ENCODE measurements around the gene YTHDF1.
A peak's percentile ranks its signal among the peaks of the same experiment; 100 is the strongest.

Gene YTHDF1

GRCh38 chr20:63168861-63169260 lies 47.1 kb downstream of the YTHDF1 start:
- Mint-ChIP-seq H3K4me3 (no peak overlapping the region), H3K27ac (no peak overlapping the region), H3K9me3 (no peaks in the 10 kb centered on the region), H3K27me3 (peaks cover 30% of the 10 kb centered on the region), H3K4me1 (ENCODE audit: low read depth) (no peaks in the 10 kb centered on the region), H3K36me3 (ENCODE audit: low read depth) (no peaks in the 10 kb centered on the region)

DNA sequence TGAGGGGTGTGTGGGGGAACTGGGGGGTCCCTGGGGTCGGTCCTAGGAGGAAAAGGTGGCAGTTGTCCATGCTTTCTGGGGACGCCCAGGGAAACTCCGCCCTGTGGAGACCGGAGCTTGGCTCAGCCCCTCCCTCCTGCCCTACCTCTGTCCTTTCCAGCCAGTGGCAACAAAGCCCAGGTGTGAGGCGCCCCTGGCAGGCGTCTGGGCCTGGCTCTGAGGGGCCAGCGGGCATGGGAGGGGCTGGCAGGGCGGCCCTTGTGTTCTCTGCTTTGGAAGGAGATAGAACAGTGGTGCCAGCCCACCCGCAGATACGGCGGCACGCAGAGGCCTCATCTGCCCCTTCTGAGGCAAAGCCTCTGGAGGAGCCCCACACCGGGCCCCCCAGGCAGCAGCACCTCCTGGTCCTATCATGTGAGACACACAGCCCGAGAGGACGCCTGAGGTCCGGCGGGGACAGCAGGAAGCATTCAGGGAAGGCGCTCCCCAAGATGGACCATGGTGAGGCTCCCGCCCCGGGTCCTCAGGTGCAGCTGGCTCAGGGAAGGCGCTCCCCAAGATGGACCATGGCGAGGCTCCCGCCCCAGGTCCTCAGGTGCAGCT lies 47.9 kb downstream of the YTHDF1 start:
- Mint-ChIP-seq H3K27me3 (peaks cover 27% of the 10 kb centered on the region), H3K9me3 (no peaks in the 10 kb centered on the region), H3K4me3 (no peak overlapping the region), H3K4me1 (ENCODE audit: low read depth) (no peaks in the 10 kb centered on the region), H3K36me3 (ENCODE audit: low read depth) (no peaks in the 10 kb centered on the region), H3K27ac (no peak overlapping the region)

- H3K4me3 Mint-ChIP-seq, result no peak overlapping the region
- H3K27ac Mint-ChIP-seq, result no peak overlapping the region
- no peaks in the 10 kb centered on the region for H3K9me3 Mint-ChIP-seq
- H3K27me3 Mint-ChIP-seq, result peaks cover 24% of the 10 kb centered on the region
- H3K36me3 Mint-ChIP-seq (ENCODE audit: low read depth), result no peaks in the 10 kb centered on the region
- no peaks in the 10 kb centered on the region for H3K4me1 Mint-ChIP-seq (ENCODE audit: low read depth)
Observed at GRCh38 chr20:63167026-63167917, 48.7 kb downstream of the YTHDF1 start.

GRCh38 chr20:63166193-63167020 lies 49.5 kb downstream of the YTHDF1 start:
- no peaks in the 10 kb centered on the region for H3K36me3 Mint-ChIP-seq (ENCODE audit: low read depth)
- H3K4me3 Mint-ChIP-seq, result no peak overlapping the region
- H3K27ac Mint-ChIP-seq, result peak overlapping the region; percentile 1
- H3K9me3 Mint-ChIP-seq, result no peaks in the 10 kb centered on the region
- peaks cover 15% of the 10 kb centered on the region for H3K27me3 Mint-ChIP-seq
- H3K4me1 Mint-ChIP-seq (ENCODE audit: low read depth), result no peaks in the 10 kb centered on the region

DNA sequence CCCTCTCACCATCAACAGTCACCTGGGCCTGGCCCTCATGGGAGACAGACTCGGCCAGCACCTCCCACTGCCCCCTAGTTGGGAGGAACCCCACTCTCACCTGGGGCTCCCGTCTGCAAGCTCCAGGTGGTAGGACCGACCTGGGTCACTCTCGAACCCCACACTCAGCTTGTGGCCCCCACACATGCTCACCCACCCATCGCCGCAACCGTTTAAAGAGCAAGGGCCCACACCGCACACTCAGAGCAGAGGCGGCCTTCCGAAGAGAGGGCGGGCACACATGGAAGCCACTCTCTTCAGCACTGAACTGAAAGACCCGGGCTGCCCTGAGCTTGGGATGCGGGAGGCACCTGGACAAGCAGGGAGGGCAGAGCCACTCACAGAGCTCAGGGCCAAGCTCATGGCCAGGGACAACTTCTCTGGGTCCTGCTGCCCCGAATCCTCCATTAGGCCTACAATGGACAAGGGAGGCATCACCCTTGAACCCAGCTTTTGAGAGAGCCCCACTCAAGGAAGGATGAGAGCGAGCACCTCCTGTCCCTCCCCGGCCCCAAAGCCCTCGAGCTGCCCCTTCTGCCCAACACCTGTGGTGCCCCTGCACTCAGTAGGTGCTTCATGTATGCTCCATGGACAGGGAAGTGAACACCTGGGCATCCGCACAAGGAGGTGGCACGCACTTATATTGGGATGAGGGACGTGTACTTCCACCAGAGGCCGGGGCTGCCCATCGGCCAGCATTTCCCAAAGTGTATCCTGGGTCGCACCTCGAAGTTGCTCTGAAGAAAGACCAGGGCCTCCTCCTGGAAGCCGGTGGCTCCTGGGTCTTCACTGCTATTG lies 50.4 kb downstream of the YTHDF1 start:
- Mint-ChIP-seq H3K4me1 (ENCODE audit: low read depth) (no peaks in the 10 kb centered on the region), H3K27me3 (peaks cover 11% of the 10 kb centered on the region), H3K27ac (no peak overlapping the region), H3K9me3 (no peaks in the 10 kb centered on the region), H3K36me3 (ENCODE audit: low read depth) (no peaks in the 10 kb centered on the region), H3K4me3 (no peak overlapping the region)

DNA sequence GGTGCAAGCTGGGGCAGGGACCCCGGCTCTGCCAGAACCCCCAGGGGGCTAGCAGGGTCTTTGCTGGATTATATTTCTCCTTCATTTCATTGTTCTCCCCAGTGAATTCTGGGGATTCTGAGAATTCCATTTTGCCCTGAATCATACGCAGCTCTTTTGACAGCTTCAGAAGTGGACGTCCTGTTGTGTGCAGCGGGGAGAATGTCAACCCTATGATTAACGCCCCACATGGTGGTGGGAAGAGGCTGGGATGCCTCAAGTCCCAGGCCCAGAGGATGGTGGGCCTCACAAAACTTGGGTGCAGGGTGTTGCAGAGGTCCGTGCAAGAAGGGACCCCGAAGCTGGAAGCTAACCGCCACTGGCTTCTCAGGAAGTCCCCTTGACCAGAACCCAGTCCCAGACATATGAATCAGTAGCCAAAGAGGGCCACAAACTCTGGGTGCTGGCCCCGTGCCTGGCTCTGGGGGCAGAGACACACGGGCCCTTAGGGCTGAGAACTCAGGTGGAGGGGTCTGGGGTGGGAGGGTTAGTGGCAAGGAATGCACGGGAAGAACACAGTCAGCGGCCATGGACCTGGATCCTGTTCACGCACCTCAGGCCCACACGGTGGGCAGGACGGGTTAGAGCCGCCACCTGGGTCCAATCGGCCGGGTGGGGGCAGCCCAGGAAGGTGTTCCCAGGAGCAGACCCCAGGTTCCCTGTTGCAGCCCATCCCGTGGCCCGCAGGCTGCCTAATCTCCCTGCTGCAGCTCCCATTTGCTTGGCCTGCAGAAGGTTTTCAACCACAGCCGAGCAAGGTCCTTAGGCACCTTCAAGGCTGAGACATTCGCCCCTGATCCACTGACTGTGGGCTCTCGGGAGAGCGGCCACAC lies 51.2 kb downstream of the YTHDF1 start:
- H3K4me3 Mint-ChIP-seq, result no peak overlapping the region
- no peaks in the 10 kb centered on the region for H3K4me1 Mint-ChIP-seq (ENCODE audit: low read depth)
- no peak overlapping the region for H3K27ac Mint-ChIP-seq
- peaks cover 4% of the 10 kb centered on the region for H3K27me3 Mint-ChIP-seq
- H3K36me3 Mint-ChIP-seq (ENCODE audit: low read depth), result no peaks in the 10 kb centered on the region
- H3K9me3 Mint-ChIP-seq, result no peaks in the 10 kb centered on the region

DNA sequence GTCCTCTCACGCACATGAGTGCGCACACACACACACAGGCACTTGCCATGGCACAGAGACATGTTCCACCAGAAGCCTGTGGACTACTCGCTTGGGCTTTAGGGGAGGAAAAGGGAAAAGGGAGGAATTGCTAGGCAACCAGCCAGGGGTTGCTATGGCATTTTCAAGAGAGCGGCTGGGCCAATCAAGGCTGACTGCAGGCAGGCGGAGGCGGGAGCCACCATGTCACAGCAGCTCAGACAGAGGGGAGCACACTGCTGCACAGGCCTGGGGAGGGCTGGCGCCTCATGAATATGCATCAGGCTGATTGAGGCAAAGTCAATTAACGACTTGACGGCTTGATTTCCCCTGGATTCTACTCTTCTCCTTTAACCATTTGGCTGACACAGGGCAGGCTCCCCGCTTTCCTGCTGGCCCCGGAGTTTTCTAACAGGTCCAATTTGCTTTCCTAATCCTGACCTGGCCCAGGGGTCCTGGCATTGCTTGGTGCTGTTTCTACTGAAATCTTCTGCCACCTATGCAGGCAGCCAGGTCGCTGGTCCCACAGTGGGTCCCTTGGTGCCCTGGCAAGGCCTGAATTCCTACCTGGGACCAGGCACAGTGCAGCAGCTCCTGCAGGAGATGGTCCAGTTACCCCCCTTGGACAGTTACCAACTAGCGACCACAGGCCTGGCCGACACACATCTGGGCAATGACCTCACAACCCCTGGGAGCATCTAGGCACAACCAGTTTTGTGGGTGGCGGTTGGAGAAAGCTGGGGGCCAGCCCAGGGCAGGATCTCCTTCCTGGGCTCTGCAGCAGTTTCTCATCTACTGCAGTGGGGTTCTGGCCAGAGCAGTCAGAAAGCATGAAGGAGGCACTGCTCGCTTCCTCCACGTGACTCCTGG lies 52.1 kb downstream of the YTHDF1 start:
- Mint-ChIP-seq H3K4me1 (ENCODE audit: low read depth) (no peaks in the 10 kb centered on the region), H3K27me3 (no peaks in the 10 kb centered on the region), H3K36me3 (ENCODE audit: low read depth) (no peaks in the 10 kb centered on the region), H3K9me3 (no peaks in the 10 kb centered on the region), H3K4me3 (no peak overlapping the region), H3K27ac (no peak overlapping the region)

- Mint-ChIP-seq H3K27me3 (no peaks in the 10 kb centered on the region), H3K4me3 (no peak overlapping the region), H3K9me3 (no peaks in the 10 kb centered on the region), H3K36me3 (ENCODE audit: low read depth) (no peaks in the 10 kb centered on the region), H3K4me1 (ENCODE audit: low read depth) (no peaks in the 10 kb centered on the region), H3K27ac (no peak overlapping the region)
Observed at GRCh38 chr20:63163171-63163570, 52.8 kb downstream of the YTHDF1 start.

DNA sequence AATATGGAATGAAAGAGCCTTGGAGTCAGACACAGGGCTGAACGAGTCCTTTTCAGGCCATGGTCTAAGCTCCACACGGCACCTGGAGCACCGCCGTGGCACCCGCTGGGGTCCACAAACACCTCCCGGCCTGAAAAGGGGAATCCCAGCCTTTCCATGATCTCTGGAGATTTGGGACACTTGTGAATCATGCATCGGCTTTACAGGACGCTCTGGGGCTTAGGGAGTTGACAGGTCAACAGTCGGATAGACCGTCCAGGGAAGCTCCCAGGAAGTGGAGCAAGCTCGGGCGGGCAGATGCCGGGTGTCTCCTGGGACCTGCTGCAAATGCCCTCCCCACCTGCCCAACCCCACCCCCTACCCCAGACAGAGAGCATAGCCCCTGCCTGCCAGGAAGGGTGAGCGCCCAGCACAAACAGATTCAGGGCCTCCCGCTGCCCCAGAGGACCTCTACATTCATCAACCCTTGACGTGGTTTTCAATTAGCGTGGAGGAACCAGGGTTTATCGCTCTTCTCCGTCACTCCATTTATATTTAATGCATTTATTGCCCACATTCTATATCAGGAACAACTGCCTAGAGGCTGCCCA lies 53.6 kb downstream of the YTHDF1 start:
- Mint-ChIP-seq H3K9me3 (no peaks in the 10 kb centered on the region), H3K4me1 (ENCODE audit: low read depth) (no peaks in the 10 kb centered on the region), H3K27me3 (no peaks in the 10 kb centered on the region), H3K27ac (no peak overlapping the region), H3K4me3 (no peak overlapping the region), H3K36me3 (ENCODE audit: low read depth) (no peaks in the 10 kb centered on the region)

GRCh38 chr20:63161176-63161651 lies 54.7 kb downstream of the YTHDF1 start:
- Mint-ChIP-seq H3K4me3 (no peak overlapping the region), H3K36me3 (ENCODE audit: low read depth) (no peaks in the 10 kb centered on the region), H3K27ac (no peak overlapping the region), H3K27me3 (no peaks in the 10 kb centered on the region), H3K9me3 (no peaks in the 10 kb centered on the region), H3K4me1 (ENCODE audit: low read depth) (no peaks in the 10 kb centered on the region)

DNA sequence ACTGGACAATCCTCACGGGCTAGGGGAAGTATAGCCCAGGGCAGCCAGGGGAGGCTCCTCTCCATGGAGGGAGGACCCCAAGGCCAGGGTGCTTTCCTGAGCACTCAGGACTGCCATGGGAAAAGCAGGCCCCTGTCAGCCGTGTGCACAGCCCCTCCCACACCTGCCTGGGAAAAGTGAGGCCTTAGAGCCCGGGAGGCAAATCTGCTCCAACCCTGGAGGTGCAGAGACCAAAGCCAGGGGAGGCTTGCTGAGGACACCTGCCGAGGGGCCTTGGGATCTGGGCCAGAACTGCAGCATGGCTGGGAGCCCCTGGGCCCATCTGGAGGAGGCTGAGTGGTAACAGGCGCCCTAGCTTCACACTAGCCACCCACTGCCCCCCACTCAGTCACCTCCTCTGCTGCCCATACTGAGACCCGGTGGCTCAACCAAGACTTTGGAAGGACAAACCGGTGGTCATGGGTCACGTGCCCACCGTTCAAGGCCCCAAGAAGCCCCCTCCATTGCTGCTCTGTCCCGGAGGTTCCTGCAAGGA lies 55.2 kb downstream of the YTHDF1 start:
- Mint-ChIP-seq H3K27ac (no peak overlapping the region), H3K27me3 (no peaks in the 10 kb centered on the region), H3K9me3 (no peaks in the 10 kb centered on the region), H3K4me3 (no peak overlapping the region), H3K4me1 (ENCODE audit: low read depth) (no peaks in the 10 kb centered on the region), H3K36me3 (ENCODE audit: low read depth) (no peaks in the 10 kb centered on the region)

DNA sequence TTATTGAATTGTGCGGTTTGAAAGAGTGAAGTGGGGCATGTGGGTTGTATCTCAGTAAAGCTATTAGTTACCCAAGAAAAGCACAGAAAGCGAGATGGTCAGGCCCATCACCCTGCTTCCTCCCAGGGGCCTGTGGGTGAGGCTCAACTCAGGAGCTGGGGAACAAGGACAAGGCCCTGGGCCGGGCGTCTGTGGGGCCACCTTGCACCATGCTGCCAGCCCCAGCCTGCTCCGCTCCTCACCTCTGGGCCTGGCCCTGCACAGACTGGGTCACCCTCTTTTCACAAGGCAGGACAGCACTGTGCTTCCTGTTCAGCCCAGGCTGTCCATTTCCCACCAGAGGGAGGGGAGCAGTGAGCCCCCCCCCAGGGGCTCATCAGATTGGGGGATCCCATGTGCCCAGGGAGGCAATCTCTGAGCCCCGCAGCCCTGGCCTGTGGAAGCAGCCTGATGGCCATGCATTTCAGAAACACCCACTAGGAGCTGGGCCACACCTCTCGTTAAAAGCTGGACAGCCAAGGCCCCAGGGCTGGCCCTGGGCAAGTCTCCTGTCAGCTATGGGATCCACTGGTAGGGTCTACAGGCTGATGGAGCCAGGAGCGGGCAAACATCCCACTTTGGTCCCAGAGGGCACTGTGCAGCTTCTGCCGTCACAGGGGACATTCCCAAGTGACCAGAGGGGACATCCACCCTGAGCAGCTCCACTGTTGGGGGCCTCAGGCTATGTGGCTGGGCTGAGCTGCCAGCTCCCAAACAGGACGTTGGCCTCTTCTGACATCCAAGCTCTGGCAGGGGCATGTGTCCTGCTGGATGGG lies 55.9 kb downstream of the YTHDF1 start:
- H3K27me3 Mint-ChIP-seq, result no peaks in the 10 kb centered on the region
- H3K4me3 Mint-ChIP-seq, result no peak overlapping the region
- H3K27ac Mint-ChIP-seq, result no peak overlapping the region
- H3K9me3 Mint-ChIP-seq, result no peaks in the 10 kb centered on the region
- no peaks in the 10 kb centered on the region for H3K4me1 Mint-ChIP-seq (ENCODE audit: low read depth)
- no peaks in the 10 kb centered on the region for H3K36me3 Mint-ChIP-seq (ENCODE audit: low read depth)

Data from stimulated activated naive CD8-positive, alpha-beta T cell treated with anti-CD3 and anti-CD28 coated beads, Interleukin-15, Interleukin-2, amounts not matched to agents 100 ng/mL and 50 ng/mL, for 24 hours (primary cell).